PC-3 (cell line): Measurements from ENCODE around the gene RBM34. TPM values are rescaled to one million over a fixed set of nuclear protein-coding genes. Genes with fewer than 3 reads are reported as not detected.
"Not testable (repeated sequence)": the region's sequence is repeated elsewhere in the genome, so short reads cannot be mapped to it uniquely, and the experiment has no call there.

Experiments used
- ATAC-seq: fragments of 200-7000 bp; cut with Tn5 transposase; 2 replicates; pipeline ENCODE4 v1.9.1; 2020; ENCODE audit warnings: mild to moderate bottlenecking, moderate library complexity
- BruUV-seq: library from RNA; stranded (reverse); fragments of 400-500 nt; replicated peaks from 2 replicates; lab custom pipeline; 2021; lab: Mats Ljungman, UMichigan
- CTCF ChIA-PET: fragments of 300-600 bp; sonication (Branson Sonifier 250); formaldehyde crosslinking; loops from one replicate; lab custom pipeline; 2022; ENCODE audit warnings: antibody characterized with exemption; lab: Charles Lee
- POLR2A ChIA-PET: fragments of 300-600 bp; sonication (Branson Sonifier 250); formaldehyde crosslinking; loops from one replicate; lab custom pipeline; 2022; ENCODE audit warnings: antibody characterized with exemption; ENCODE audit not compliant: unreplicated experiment; lab: Charles Lee
- DNase-seq: peaks from one replicate; pipeline ENCODE4 v3.0.0-alpha.2; 2015
- H2AFZ ChIP-seq: fragments of 300-600 bp; sonication (generic); 2 replicates; pipeline ENCODE4 v1.6.0; 2016; ENCODE audit warnings: antibody characterized with exemption, low read length
- H3F3A ChIP-seq: fragments of 300-600 bp; sonication (generic); one replicate; pipeline ENCODE4 v1.6.0; 2017; ENCODE audit warnings: antibody characterized with exemption, low read length, control low read depth, mild to moderate bottlenecking; ENCODE audit not compliant: unreplicated experiment
- H3K27ac ChIP-seq: fragments of 300-600 bp; sonication (generic); 2 replicates; pipeline ENCODE4 v1.5.1; 2016; ENCODE audit warnings: mild to moderate bottlenecking, low read length
- H3K27me3 ChIP-seq: fragments of 300-600 bp; sonication (generic); 2 replicates; pipeline ENCODE4 v1.6.1; 2016; ENCODE audit warnings: low read length, mixed read lengths
- H3K36me3 ChIP-seq: fragments of 300-600 bp; sonication (generic); 2 replicates; pipeline ENCODE4 v1.6.1; 2016; ENCODE audit warnings: low read depth, mixed run types, low read length, mixed read lengths
- H3K4me1 ChIP-seq: fragments of 300-600 bp; sonication (generic); 2 replicates; pipeline ENCODE4 v1.5.1; 2016; ENCODE audit warnings: low read length; ENCODE audit not compliant: insufficient read depth
- H3K4me2 ChIP-seq: fragments of 300-600 bp; sonication (generic); 2 replicates; pipeline ENCODE4 v1.6.0; 2016; ENCODE audit warnings: low read length
- H3K4me3 ChIP-seq: fragments of 300-600 bp; sonication (generic); 2 replicates; pipeline ENCODE4 v1.5.1; 2016; ENCODE audit warnings: mild to moderate bottlenecking, low read length, mixed read lengths
- H3K79me2 ChIP-seq: fragments of 300-600 bp; sonication (generic); 2 replicates; pipeline ENCODE4 v1.6.1; 2017; ENCODE audit warnings: low read length, mixed read lengths
- H3K9ac ChIP-seq: fragments of 300-600 bp; sonication (generic); 2 replicates; pipeline ENCODE4 v1.6.0; 2016; ENCODE audit warnings: mild to moderate bottlenecking, low read length
- H3K9me2 ChIP-seq: fragments of 300-600 bp; sonication (generic); replicated peaks from 2 replicates; pipeline ENCODE4 v1.6.1; 2016; ENCODE audit warnings: mixed run types, low read length, mixed read lengths
- H3K9me3 ChIP-seq: fragments of 300-600 bp; sonication (generic); 2 replicates; pipeline ENCODE4 v1.6.1; 2016; ENCODE audit warnings: low read length, mixed read lengths
- H4K20me1 ChIP-seq: fragments of 300-600 bp; sonication (generic); 2 replicates; pipeline ENCODE4 v1.6.1; 2016; ENCODE audit warnings: low read length, mixed read lengths
- EZH2phosphoT487 ChIP-seq: fragments of 300-600 bp; sonication (generic); IDR thresholded peaks from 2 replicates; pipeline ENCODE4 v1.6.1; 2018; ENCODE audit warnings: mild to moderate bottlenecking, antibody characterized with exemption, low read length, borderline replicate concordance
- intact Hi-C: fragments of 100-400 bp; cut with micrococcal nuclease; formaldehyde crosslinking; loops from 2 replicates; pipeline ENCODE4 v1.9.0; 2023
- total RNA-seq: library from RNA; depleted of rRNA; stranded (reverse); fragments of >200 nt; gene quantifications from 2 replicates; pipeline ENCODE4 v1.2.3, GENCODE V29; 2014

Gene RBM34
- total RNA-seq, 1 experiment from 2014 or later, result 40.1 TPM

DNA sequence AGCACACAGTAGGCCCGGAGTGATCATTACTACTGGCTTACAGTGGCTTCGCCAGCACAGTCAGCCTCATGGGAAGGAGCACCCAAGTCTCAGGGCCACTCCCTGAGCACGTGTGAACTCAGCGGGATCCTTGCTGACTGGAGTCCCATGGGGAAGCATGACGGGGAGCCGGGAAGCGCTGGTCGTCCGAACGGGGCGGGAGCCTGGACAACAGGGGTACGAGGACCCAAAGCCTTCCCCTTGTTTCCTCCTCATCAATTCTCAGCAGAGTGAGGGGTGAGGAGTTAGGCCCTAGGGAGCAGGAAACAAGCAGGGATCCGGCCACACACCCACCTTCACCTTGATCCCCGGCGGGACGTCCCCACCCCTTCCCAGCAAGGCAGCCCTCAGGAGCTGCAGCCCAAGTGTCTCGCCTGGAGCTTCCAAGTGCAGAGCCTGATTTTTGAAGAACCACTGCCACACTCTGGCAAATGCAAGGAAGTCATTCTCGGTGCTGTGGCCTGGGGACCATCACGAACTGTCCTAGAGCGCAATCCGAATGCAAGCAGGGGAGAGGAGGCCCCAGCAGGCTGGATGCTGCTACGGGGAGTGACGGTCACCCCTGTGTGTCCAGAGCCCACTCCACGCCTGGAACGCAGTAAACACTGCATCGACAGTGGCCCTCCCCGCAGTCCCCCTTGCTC lies 67.9 kb downstream of the RBM34 start:
- no peaks in the 10 kb centered on the region for H3K79me2 ChIP-seq
- H3F3A ChIP-seq, result no peaks in the 10 kb centered on the region
- no peaks in the 10 kb centered on the region for H3K27me3 ChIP-seq
- TF ChIP-seq EZH2phosphoT487, result no peak
- ChIA-PET POLR2A (no interaction called here), CTCF (interaction anchor here (0.5 to 0.9 kb wide), 3 partner anchors 32 to 594 kb away, joined by 4 to 5 read pairs (median 4); no protein-coding TSS in a partner anchor)
- peak; percentile 29 for DNase-seq
- H3K36me3 ChIP-seq, result no peaks in the 10 kb centered on the region
- no peak overlapping the region for H3K4me3 ChIP-seq
- no peak overlapping the region for H3K9ac ChIP-seq
- no TSS peak for BruUV-seq
- no peak overlapping the region for H3K27ac ChIP-seq
- H3K4me1 ChIP-seq, result 0 out of 2 replicates have a peak, but pooled peaks cover 5% of the 10 kb centered on the region
- no peaks in the 10 kb centered on the region for H3K9me2 ChIP-seq
- peak overlapping the region; percentile 39; the same call in 1 of the 2 replicates for H3K4me2 ChIP-seq
- H3K9me3 ChIP-seq, result no peaks in the 10 kb centered on the region
- no peaks in the 10 kb centered on the region for H4K20me1 ChIP-seq
- ATAC-seq, result peak; percentile 43
- intact Hi-C loops, result no loop called here
- peak overlapping the region; percentile 77; the same call in 1 of the 2 replicates for H2AFZ ChIP-seq

DNA sequence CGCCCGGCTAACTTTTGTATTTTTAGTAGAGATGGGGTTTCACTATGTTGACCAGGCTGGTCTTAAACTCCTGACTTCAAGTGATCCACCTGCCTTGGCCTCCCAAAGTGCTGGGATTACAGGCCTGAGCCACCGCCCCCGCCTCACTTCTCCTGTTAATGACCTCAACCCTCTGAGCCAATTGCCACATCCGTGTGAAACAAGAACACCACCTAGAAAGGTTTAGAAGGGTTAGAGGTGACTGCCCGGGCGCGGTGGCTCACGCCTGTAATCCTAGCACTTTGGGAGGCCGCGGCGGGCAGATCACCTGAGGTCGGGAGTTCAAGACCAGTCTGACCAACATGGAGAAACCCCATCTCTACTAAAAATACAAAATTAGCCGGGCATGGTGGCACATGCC lies 68.6 kb downstream of the RBM34 start:
- ATAC-seq, H3K27ac ChIP-seq, H3K27me3 ChIP-seq, H2AFZ ChIP-seq, H3K4me1 ChIP-seq, H3K9me3 ChIP-seq, intact Hi-C loops, H3K36me3 ChIP-seq, DNase-seq, H3K4me2 ChIP-seq, POLR2A ChIA-PET, BruUV-seq, H3K9me2 ChIP-seq, H3K4me3 ChIP-seq, CTCF ChIA-PET, H3K79me2 ChIP-seq, H3F3A ChIP-seq, H3K9ac ChIP-seq, H4K20me1 ChIP-seq: not testable (repeated sequence)

DNA sequence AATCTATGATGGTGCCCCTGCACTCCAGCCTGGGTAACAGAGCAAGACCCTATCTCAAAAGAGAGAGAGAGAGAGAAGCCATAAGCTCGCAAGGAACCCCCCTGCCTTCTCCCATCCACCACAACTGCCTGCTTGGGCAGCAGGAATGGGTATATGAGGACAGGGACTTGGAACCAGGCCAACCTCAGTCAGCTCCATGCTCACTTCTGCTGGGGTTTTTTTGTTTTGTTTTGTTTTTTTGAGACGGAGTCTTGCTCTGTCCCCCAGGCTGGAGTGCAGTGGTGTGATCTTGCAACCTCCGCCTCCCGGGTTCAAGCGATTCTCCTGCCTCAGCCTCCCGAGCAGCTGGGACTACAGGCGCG lies 69.0 kb downstream of the RBM34 start:
- CTCF ChIA-PET, H3K4me2 ChIP-seq: not testable (repeated sequence)

DNA sequence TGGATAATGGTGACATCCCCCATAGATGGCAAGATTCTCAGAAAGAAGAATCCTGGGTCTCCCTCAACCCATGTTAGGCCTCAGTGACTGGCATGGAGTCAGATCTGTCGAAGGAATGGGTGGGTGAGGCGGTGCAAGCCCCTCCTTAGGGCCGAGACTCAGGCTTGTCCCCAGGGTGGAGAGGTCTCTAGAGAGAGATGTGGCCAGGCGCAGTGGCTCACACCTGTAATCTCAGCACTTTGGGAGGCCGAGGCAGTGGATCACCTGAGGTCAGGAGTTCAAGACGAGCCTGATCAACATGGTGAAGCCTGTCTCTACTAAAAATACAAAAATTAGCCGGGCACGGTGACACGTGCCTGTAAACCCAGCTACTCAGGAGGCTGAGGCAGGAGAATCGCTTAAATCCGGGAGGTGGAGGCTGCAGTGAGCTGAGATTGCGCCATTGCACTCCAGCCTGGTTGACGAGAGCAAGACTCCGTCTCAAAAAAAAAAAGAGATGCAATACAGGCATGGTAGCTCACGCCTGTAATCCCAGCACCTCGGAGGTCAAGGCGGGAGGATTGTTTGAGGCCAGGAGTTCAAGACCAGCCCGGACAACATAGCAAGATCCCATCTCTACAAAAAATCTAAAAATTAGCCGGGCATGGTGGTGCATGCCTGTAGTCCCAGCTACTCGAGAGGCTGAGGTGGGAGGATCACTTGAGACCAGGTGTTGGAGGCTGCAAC lies 69.6 kb downstream of the RBM34 start:
- H3K9ac ChIP-seq, CTCF ChIA-PET, BruUV-seq, H3K27ac ChIP-seq, intact Hi-C loops, H3K36me3 ChIP-seq, H4K20me1 ChIP-seq, H3F3A ChIP-seq, H2AFZ ChIP-seq, ATAC-seq, H3K4me2 ChIP-seq, H3K4me1 ChIP-seq, H3K9me3 ChIP-seq, DNase-seq, H3K27me3 ChIP-seq, H3K9me2 ChIP-seq, H3K79me2 ChIP-seq, H3K4me3 ChIP-seq: not testable (repeated sequence)
- POLR2A ChIA-PET, result interaction anchor here (0.6 kb wide), 1 partner anchor 18 kb away, joined by 3 read pairs; no protein-coding TSS in a partner anchor

More for the DNA sequence above, 69.0 kb downstream of the RBM34 start:
- H3K9me2 ChIP-seq, H3K27ac ChIP-seq, H3K9me3 ChIP-seq, H2AFZ ChIP-seq, H3K27me3 ChIP-seq, DNase-seq, H3K4me1 ChIP-seq, H4K20me1 ChIP-seq, H3K36me3 ChIP-seq, intact Hi-C loops, H3K4me3 ChIP-seq, BruUV-seq, H3F3A ChIP-seq, H3K9ac ChIP-seq, ATAC-seq, H3K79me2 ChIP-seq: not testable (repeated sequence)
- POLR2A ChIA-PET, result interaction anchor here (0.6 kb wide), 1 partner anchor 18 kb away, joined by 3 read pairs; no protein-coding TSS in a partner anchor
